PC-3 (cell line): ENCODE results near the gene LRRC41. TPM values are rescaled to one million over a fixed set of nuclear protein-coding genes. Genes with fewer than 3 reads are reported as not detected.

Experiments used
- ATAC-seq: fragments of 200-7000 bp; cut with Tn5 transposase; 2 replicates; pipeline ENCODE4 v1.9.1; 2020; ENCODE audit warnings: mild to moderate bottlenecking, moderate library complexity
- BruUV-seq: library from RNA; stranded (reverse); fragments of 400-500 nt; replicated peaks from 2 replicates; lab custom pipeline; 2021; lab: Mats Ljungman, UMichigan
- CTCF ChIA-PET: fragments of 300-600 bp; sonication (Branson Sonifier 250); formaldehyde crosslinking; loops from one replicate; lab custom pipeline; 2022; ENCODE audit warnings: antibody characterized with exemption; lab: Charles Lee
- POLR2A ChIA-PET: fragments of 300-600 bp; sonication (Branson Sonifier 250); formaldehyde crosslinking; loops from one replicate; lab custom pipeline; 2022; ENCODE audit warnings: antibody characterized with exemption; ENCODE audit not compliant: unreplicated experiment; lab: Charles Lee
- DNase-seq: peaks from one replicate; pipeline ENCODE4 v3.0.0-alpha.2; 2015
- H2AFZ ChIP-seq: fragments of 300-600 bp; sonication (generic); 2 replicates; pipeline ENCODE4 v1.6.0; 2016; ENCODE audit warnings: antibody characterized with exemption, low read length
- H3F3A ChIP-seq: fragments of 300-600 bp; sonication (generic); one replicate; pipeline ENCODE4 v1.6.0; 2017; ENCODE audit warnings: antibody characterized with exemption, low read length, control low read depth, mild to moderate bottlenecking; ENCODE audit not compliant: unreplicated experiment
- H3K27ac ChIP-seq: fragments of 300-600 bp; sonication (generic); 2 replicates; pipeline ENCODE4 v1.5.1; 2016; ENCODE audit warnings: mild to moderate bottlenecking, low read length
- H3K27me3 ChIP-seq: fragments of 300-600 bp; sonication (generic); 2 replicates; pipeline ENCODE4 v1.6.1; 2016; ENCODE audit warnings: low read length, mixed read lengths
- H3K36me3 ChIP-seq: fragments of 300-600 bp; sonication (generic); 2 replicates; pipeline ENCODE4 v1.6.1; 2016; ENCODE audit warnings: low read depth, mixed run types, low read length, mixed read lengths
- H3K4me1 ChIP-seq: fragments of 300-600 bp; sonication (generic); 2 replicates; pipeline ENCODE4 v1.5.1; 2016; ENCODE audit warnings: low read length; ENCODE audit not compliant: insufficient read depth
- H3K4me2 ChIP-seq: fragments of 300-600 bp; sonication (generic); 2 replicates; pipeline ENCODE4 v1.6.0; 2016; ENCODE audit warnings: low read length
- H3K4me3 ChIP-seq: fragments of 300-600 bp; sonication (generic); 2 replicates; pipeline ENCODE4 v1.5.1; 2016; ENCODE audit warnings: mild to moderate bottlenecking, low read length, mixed read lengths
- H3K79me2 ChIP-seq: fragments of 300-600 bp; sonication (generic); 2 replicates; pipeline ENCODE4 v1.6.1; 2017; ENCODE audit warnings: low read length, mixed read lengths
- H3K9ac ChIP-seq: fragments of 300-600 bp; sonication (generic); 2 replicates; pipeline ENCODE4 v1.6.0; 2016; ENCODE audit warnings: mild to moderate bottlenecking, low read length
- H3K9me2 ChIP-seq: fragments of 300-600 bp; sonication (generic); replicated peaks from 2 replicates; pipeline ENCODE4 v1.6.1; 2016; ENCODE audit warnings: mixed run types, low read length, mixed read lengths
- H3K9me3 ChIP-seq: fragments of 300-600 bp; sonication (generic); 2 replicates; pipeline ENCODE4 v1.6.1; 2016; ENCODE audit warnings: low read length, mixed read lengths
- H4K20me1 ChIP-seq: fragments of 300-600 bp; sonication (generic); 2 replicates; pipeline ENCODE4 v1.6.1; 2016; ENCODE audit warnings: low read length, mixed read lengths
- CTCF ChIP-seq: fragments of 300-600 bp; sonication (generic); conservative IDR thresholded peaks from 2 replicates; pipeline ENCODE4 v1.5.1; 2017; ENCODE audit warnings: antibody characterized with exemption, low read depth, mild to moderate bottlenecking, low read length
- EZH2 ChIP-seq: fragments of 300-600 bp; sonication (generic); IDR thresholded peaks from one replicate; pipeline ENCODE4 v1.6.1; 2017; ENCODE audit warnings: antibody characterized with exemption, mild to moderate bottlenecking, low read length; ENCODE audit not compliant: unreplicated experiment
- EZH2phosphoT487 ChIP-seq: fragments of 300-600 bp; sonication (generic); IDR thresholded peaks from 2 replicates; pipeline ENCODE4 v1.6.1; 2018; ENCODE audit warnings: mild to moderate bottlenecking, antibody characterized with exemption, low read length, borderline replicate concordance
- intact Hi-C: fragments of 100-400 bp; cut with micrococcal nuclease; formaldehyde crosslinking; loops from 2 replicates; pipeline ENCODE4 v1.9.0; 2023
- total RNA-seq: library from RNA; depleted of rRNA; stranded (reverse); fragments of >200 nt; gene quantifications from 2 replicates; pipeline ENCODE4 v1.2.3, GENCODE V29; 2014

LRRC41 gene
- total RNA-seq, 1 experiment from 2014 or later: 52.7 TPM

- no TSS peak for BruUV-seq
- Histone ChIP-seq H3K4me3 (no peak overlapping the region), H3K27ac (no peak overlapping the region), H3F3A (no peaks in the 10 kb centered on the region), H3K9ac (no peak overlapping the region), H3K9me2 (no peaks in the 10 kb centered on the region), H3K9me3 (no peaks in the 10 kb centered on the region), H3K36me3 (peaks cover 30% of the 10 kb centered on the region), H3K27me3 (no peaks in the 10 kb centered on the region), H3K4me1 (peaks cover 23% of the 10 kb centered on the region), H2AFZ (no peak overlapping the region), H4K20me1 (no peaks in the 10 kb centered on the region; the same call in 1 of the 2 replicates), H3K79me2 (no peaks in the 10 kb centered on the region), H3K4me2 (no peak overlapping the region)
- TF ChIP-seq EZH2: no peak
- no peak for TF ChIP-seq CTCF
- TF ChIP-seq EZH2phosphoT487: no peak
- POLR2A ChIA-PET: interaction anchor here (0.5 to 0.6 kb wide), 2 partner anchors 13 to 28 kb away, joined by 4 to 5 read pairs; no protein-coding TSS in a partner anchor
- ATAC-seq: no peak
- intact Hi-C loops: no loop called here
- no peak for DNase-seq
- CTCF ChIA-PET: no interaction called here
Observed at GRCh38 chr1:46289976-46290375, 13.4 kb downstream of the LRRC41 start.

GRCh38 chr1:46289134-46289494 is 14.3 kb downstream of the LRRC41 start:
- Histone ChIP-seq H3K9me3 (no peaks in the 10 kb centered on the region), H3K79me2 (no peaks in the 10 kb centered on the region), H3K36me3 (peaks cover 30% of the 10 kb centered on the region), H3K27ac (peak overlapping the region; percentile 47), H3K27me3 (no peaks in the 10 kb centered on the region), H3K9ac (no peak overlapping the region), H3F3A (no peaks in the 10 kb centered on the region), H3K4me1 (peaks cover 23% of the 10 kb centered on the region), H4K20me1 (no peaks in the 10 kb centered on the region; the same call in 1 of the 2 replicates), H2AFZ (no peak overlapping the region), H3K4me3 (no peak overlapping the region), H3K9me2 (no peaks in the 10 kb centered on the region), H3K4me2 (no peak overlapping the region)
- CTCF ChIA-PET: no interaction called here
- intact Hi-C loops: no loop called here
- BruUV-seq: no TSS peak
- POLR2A ChIA-PET: no interaction called here
- ATAC-seq (no peak), DNase-seq (no peak)
- TF ChIP-seq EZH2: no peak
- TF ChIP-seq CTCF: no peak
- TF ChIP-seq EZH2phosphoT487: no peak

- H3K9ac ChIP-seq: no peak overlapping the region
- DNase-seq: peak; percentile 81
- H3K27ac ChIP-seq: peak overlapping the region; percentile 47
- no peaks in the 10 kb centered on the region for H3F3A ChIP-seq
- H3K4me3 ChIP-seq: no peak overlapping the region
- POLR2A ChIA-PET: no interaction called here
- peaks cover 23% of the 10 kb centered on the region for H3K4me1 ChIP-seq
- H4K20me1 ChIP-seq: no peaks in the 10 kb centered on the region; the same call in 1 of the 2 replicates
- H3K4me2 ChIP-seq: no peak overlapping the region
- no peaks in the 10 kb centered on the region for H3K9me2 ChIP-seq
- CTCF ChIA-PET: no interaction called here
- no TSS peak for BruUV-seq
- ATAC-seq: peak; percentile 87
- no peaks in the 10 kb centered on the region for H3K27me3 ChIP-seq
- no peaks in the 10 kb centered on the region for H3K9me3 ChIP-seq
- H2AFZ ChIP-seq: no peak overlapping the region
- H3K36me3 ChIP-seq: peaks cover 30% of the 10 kb centered on the region
- TF ChIP-seq EZH2 (no peak), CTCF (no peak), EZH2phosphoT487 (no peak)
- intact Hi-C loops: no loop called here
- H3K79me2 ChIP-seq: no peaks in the 10 kb centered on the region
Observed at GRCh38 chr1:46288485-46289133, 14.8 kb downstream of the LRRC41 start.
